NOMO-1 treated with DMSO at 0.1 percent for 48 hours (cell line): ENCODE results near the gene SENP6.
"Not testable (repeated sequence)": the region's sequence is repeated elsewhere in the genome, so short reads cannot be mapped to it uniquely, and the experiment has no call there.

ENCODE experiments used
- DNase-seq: peaks from one replicate; lab custom pipeline; 2025; ENCODE audit not compliant: unreplicated experiment; lab: John Stamatoyannopoulos, UW

Gene SENP6

DNA sequence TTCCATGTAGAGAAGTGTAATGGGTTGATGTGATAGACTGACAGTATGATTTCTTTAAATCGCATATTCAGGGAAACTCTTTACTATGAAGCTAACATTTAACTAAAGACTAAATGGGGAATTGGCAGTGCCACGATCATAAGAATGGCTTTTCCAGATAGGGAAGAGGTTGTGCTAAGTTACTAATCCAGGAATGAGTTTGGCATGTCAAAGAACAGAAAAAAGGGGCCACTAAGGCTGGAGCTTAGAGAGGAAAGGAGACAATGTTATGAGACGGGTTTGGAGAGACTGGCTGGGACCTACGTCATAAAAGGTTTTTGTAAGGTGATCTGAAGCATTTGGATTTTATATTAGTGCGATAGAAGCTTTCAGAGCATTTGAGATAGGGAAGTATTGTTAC is 40.6 kb downstream of the SENP6 start:
- no peak for DNase-seq

DNA sequence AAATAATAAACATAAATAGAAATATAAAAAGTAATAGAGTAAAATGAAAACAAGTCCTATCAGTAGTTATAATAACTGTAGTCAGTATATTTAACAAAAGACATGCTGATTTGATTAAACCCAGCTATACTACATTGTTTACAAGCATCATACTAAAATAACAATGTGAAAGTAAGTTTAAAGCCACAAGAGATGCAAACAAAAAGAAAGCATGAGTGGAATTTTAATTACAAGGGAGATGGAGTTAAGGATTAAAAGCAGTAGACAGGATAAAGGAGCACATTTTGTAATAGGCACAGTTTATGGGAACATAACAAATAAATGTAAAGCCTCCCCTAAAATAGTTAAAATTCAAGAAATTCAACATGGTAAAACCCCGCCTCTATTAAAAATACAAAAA is 41.5 kb downstream of the SENP6 start:
- no peak for DNase-seq

DNA sequence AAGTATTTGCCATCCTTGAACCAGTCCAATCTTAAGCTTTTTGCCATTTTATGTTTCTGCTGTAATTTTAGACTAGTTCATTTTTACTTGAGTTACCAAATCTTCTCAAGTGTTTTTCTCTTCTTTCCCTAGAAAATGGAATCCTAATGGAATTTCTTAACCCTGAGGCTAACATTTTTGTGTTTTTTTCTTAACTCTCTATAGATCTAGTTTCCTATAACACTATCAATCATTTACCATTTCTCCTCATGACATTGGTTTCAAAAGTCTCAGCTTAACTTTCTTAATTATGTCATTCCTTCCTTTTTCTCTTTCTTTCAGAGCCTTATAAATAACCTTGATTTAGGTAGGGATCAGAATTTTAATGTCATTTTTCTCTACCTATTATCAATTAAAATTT is 54.8 kb downstream of the SENP6 start:
- DNase-seq, result no peak

DNA sequence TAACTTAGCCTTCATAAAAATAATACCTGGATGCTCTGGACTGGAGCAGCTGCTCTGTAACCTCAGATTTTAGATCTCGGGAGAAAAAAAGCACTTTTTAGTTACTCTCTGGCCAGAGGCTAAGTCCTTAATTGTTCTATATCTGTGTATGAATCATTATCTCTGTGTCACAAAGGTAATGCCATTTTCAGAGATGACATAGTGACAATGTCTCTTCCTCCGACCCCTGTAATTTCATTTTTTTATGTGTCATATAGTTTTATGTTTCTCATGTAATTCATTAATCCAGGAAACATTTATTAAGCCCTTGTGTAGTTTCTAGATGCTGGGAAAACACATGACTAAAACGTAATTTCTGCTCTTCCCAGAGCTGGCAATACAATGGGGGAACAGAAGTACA is 55.6 kb downstream of the SENP6 start:
- DNase-seq, result no peak

DNA sequence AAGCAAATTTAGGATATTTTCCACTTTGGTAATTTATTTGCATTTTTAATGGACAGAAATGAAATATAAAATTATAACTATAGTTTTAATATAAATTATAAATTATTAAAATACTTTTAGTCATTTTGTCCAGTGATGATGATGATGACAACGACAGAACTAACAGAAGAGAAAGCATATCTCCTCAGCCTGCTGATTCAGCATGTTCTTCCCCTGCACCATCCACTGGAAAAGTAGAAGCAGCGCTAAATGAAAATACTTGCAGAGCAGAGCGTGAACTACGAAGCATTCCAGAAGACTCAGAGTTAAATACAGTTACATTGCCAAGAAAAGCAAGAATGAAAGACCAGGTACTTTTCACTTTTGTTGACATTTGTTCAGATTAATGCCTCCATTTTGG is 64.9 kb downstream of the SENP6 start:
- no peak for DNase-seq

DNA sequence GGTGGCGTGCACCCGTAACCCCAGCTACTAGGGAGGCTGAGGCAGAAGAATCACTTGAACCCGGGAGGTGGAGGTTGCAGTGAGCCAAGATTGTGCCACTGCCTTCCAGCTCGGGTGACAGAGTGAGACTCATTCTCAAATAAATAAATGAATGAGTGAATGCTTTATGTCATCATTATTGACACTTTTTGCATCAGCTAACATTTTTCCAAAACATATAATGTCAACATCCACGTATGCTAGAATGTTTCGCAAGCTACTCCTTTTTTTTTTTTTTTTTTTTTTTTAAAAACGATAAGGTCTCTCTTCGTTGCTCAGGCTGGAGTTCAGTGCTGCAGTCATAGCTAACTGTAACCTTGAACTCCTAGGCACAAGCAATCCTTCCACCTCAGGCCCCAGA is 72.2 kb downstream of the SENP6 start:
- DNase-seq, result no peak

DNA sequence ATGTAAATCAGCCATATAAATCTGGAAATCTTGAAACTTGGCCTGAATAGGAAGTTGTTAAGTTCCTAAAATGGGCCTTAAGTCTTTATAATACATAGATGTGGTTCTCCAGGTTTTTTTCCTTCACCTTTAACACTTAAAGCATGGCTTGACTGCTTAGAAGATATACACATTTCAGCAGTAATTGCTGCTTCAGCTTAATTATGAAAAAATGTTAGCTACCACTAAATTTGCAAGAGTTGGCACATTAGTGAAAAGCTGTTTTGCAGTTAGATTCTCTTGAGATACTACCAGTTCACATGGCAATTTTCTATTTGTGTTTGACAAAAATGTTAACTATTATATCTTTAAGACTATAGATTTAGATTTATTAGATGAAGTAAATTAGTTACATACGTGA is 74.7 kb downstream of the SENP6 start:
- no peak for DNase-seq

DNA sequence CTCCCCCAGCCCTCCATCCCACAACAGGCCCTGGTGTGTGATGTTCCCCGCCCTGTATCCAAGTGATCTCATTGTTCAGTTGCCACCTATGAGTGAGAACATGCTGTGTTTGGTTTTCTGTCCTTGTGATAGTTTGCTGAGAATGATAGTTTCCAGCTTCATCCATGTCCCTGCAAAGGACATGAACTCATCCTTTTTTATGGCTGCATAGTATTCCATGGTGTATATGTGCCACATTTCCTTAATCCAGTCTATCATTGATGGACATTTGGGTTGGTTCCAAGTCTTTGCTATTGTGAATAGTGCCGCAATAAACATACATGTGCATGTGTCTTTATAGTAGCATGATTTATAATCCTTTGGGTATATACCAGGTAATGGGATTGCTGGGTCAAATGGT is 80.9 kb downstream of the SENP6 start:
- DNase-seq, result not testable (repeated sequence)

DNA sequence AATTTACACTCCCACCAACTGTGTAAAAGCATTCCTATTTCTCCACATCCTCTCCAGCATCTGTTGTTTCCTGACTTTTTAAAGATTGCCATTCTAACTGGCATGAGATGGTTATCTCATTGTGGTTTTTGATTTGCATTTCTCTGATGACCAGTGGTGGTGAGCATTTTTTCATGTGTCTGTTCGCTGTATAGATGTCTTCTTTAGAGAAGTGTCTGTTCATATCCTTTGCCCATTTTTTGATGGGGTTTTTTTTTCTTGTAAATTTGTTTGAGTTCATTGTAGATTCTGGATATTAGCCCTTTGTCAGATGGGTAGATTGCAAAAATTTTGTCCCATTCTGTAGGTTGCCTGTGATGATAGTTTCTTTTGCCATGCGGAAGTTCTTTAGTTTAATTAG is 81.3 kb downstream of the SENP6 start:
- not testable (repeated sequence) for DNase-seq

DNA sequence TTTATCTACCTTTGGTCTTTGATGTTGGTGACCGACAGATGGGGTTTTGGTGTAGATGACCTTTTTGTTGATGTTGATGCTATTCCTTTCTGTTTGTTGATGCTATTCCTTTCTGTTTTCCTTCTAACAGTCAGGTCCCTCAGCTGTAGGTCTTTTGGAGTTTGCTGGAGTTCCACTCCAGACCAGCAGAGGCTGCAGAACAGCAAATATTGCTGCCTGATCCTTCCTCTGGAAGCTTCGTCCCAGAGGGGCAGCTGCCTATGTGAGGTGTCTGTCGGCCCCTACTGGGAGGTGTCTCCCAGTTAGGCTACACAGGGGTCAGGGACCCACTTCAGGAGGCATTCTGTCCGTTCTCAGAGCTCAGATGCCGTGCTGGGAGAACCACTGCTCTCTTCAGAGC is 85.9 kb downstream of the SENP6 start:
- not testable (repeated sequence) for DNase-seq

DNA sequence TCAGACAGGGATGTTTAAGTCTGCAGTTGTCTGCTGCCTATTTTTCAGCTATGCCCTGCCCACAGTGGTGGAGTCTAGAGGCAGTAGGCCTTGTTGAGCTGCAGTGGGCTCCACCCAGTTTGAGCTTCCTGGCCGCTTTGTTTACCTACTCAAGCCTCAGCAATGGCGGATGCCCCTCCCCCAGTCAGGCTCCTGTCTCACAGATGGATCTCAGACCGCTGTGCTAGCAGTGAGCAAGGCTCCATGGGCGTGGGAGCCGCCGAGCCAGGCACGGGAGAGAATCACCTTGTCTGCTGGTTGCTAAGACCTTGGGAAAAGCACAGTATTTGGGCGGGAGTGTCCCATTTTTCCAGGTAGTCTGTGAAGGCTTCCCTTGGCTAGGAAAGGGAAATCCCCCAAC is 86.3 kb downstream of the SENP6 start:
- not testable (repeated sequence) for DNase-seq

DNA sequence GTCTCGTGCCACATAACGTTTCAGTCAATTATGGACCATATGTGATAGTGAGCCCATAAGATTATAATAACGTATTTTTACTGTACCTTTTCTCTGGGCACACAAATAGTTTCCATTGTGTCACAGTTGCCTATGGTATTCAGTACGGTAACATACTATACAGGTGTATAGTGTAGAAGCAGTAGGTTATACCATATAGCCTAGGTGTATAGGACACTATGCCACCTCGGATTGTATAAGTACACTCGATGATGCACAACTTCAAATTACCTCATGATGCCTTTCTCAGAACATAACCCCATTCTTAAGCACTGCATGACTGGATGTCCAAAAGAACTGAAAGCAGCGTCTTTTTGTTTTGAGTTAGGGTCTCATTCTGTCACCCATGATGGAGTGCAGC is 87.9 kb downstream of the SENP6 start:
- no peak for DNase-seq

DNA sequence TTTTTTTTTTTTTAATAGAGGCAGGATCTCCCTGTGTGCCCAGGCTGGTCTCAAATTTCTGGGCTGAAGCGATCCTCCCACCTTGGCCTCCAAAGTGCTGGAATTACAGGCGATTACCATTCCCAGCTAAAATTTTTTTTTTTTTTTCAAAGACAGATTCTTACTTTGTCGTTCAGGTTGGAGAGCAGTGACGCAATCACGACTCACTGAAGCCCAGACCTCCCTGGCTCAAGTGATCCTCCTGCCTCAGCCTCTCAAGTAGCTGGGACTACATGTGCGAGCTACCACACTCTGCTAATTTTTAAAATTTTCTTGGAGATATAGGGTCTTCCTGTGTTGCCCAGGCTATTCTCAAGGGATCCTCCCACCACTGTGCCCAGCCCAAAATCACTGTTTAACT is 89.3 kb downstream of the SENP6 start:
- no peak for DNase-seq

DNA sequence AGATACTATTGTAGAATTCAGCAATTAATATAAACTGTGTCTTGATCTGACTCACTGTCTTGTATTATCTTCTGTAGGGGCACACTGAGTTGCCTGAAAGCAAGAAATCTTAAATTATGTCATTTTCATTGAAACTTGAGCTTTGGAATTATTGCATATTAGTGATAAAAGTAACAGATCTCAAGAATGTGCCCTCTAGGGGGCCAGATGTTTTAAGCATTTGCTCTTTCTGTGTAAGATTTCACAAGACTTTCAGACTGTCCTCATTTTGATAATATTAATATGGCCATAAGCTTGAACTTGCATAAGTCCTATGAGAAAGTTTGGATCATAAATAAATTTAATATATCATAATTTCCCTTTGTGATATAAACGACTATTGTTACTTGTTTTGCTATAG is 91.9 kb downstream of the SENP6 start:
- no peak for DNase-seq

DNA sequence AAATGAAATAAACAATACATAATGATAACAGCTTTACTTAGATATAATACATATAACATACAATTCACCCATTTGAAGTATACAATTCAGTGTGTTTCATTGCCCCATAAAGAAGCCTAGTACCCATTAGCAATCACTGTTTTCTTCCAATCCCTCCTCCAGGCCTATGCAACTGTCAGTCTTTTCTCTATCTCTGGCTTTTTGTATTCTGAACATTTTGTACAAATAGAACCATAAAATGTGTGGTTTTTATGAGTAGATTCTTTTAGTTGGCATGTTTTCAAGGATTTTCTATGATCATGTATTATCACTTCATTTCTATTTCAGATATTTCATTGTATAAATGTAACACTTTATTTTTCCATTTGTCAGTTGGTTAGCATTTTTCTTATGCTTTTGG is 92.7 kb downstream of the SENP6 start:
- DNase-seq, result no peak

DNA sequence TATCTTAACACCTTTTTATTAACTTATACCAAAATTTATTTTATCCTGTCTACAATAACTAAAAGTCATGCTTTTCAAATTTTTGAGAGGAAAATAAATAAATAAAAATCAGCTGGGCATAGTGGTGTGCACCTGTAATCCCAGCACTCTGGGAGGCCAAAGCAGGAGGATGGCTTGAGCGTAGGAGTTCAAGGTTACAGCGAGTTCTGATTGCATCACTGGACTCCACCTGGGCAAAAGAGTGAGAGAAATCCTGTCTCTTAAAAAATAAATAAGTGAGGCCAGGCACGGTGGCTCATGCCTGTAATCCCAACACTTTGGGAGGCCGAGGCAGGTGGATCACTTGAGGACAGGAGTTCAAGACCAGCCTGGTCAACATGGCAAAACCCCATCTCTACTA is 106.7 kb downstream of the SENP6 start:
- DNase-seq, result not testable (repeated sequence)

DNA sequence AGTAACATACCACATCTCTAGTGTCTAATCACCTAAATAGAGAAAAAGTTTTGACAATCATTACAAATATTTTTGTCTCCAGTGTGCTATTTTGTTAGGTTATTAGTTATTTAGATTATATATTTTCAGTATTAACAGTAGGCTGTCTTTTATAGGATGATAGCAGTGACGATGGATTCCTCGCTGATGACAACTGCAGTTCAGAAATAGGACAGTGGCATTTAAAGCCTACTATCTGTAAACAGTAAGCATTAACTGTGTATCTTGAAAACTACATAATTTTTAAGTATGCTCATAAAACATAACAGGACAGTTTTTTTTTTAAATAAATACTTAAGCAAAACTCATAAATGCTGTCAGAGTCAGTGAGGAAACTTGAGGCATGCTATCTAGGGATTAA is 109.5 kb downstream of the SENP6 start:
- no peak for DNase-seq

DNA sequence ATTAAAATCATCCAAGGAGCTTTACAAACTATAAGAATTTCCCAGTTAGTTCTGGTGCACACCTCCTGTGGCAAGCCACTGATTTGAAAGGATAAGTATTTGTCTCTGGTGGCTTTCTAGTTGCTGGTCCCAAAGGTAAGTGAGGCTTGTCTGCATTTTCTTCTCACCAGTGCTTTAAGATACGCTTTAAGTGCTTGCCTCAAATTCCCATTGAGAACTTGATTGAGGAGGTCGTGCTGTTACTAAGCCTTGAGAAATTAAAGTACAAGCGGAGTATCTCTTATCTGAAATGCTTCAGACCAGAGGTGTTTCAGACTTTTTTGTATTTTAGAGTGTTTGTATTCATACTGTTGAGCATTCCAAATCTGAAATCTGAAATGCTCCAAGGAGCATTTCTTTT is 117.5 kb downstream of the SENP6 start:
- DNase-seq, result no peak

DNA sequence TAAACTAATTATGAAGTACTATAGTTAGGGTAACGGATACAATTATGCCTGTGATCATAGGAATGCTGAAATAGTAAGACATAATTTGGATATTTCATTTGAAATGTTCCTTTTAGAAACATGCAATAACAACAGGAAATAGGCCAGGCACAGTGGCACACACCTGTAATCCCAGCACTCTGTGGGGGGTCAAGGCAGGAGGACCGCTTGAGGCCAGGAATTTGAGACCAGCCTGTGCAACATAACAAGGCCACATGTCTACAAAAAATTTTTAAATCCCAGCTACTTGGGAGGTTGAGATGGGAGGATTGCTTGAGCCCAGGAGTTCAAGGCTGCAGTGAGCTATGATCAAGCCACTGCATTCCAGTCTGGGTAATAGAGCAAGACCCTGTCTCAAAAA is 121.7 kb downstream of the SENP6 start:
- no peak for DNase-seq

DNA sequence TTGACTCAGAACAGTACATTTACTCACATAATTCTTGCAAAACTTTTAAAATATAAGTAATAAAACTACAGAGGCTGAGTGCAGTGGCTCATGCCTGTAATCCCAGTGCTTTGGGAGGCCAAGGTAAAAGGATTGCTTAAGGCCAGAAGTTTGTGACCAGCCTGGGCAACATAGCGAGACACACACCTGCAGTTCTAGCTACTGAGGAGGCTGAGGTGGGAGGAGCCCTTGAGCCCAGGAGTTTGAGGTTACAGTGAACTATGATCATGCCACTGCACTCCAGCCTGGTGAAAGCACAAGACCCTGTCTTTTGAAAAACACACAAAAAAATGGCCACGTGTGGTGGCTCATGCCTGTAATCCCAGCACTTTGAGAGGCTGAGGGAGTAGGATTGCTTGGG is 125.5 kb downstream of the SENP6 start:
- no peak for DNase-seq

DNA sequence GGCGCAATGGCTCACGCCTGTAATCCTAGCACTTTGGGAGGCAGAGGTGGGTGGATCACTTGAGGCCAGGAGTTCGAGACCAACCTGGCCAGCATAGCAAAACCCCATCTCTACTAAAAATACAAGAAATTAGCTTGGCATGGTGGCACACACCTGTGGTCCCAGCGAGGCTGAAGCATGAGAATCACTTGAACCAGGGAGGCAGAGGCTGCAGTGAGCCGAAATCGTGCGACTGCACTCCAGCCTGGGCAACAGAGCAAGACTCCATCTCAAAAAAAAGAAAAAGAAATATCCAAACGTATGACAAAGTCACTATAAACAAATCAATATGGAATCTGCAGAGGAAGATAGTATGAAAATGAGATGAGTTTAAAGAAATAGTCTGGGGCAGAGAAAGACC is 129.3 kb downstream of the SENP6 start:
- not testable (repeated sequence) for DNase-seq

DNA sequence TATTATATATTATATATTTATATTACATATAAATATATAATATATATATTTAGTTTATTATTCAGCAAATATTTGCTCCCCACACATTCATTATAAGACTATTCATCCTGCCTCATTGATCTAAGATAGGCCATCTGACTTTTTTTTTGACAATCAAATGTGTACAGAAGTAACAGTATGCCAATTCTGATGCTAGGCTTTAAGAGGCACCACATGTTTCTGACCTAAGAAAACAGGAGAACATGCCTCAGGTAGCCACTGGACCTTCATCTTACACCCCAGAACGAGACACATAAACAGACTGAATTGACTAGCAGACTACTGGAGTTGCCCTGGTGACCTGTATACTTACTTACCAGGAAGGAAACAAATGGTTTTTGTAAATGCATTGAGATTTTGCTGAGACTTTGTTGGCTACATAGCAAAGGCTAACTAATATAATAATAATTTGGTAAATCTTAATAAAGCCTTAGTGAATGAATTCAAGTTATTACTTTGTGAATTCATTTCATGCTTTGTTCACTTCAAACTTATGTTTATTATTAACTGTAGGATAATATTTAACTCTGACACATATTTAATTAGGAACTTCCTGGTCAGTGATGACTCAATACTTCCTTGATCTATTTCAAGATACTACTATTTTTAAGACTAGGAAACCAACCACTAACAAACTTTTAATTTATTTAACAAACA is 134.0 kb downstream of the SENP6 start:
- peak; percentile 75 for DNase-seq

DNA sequence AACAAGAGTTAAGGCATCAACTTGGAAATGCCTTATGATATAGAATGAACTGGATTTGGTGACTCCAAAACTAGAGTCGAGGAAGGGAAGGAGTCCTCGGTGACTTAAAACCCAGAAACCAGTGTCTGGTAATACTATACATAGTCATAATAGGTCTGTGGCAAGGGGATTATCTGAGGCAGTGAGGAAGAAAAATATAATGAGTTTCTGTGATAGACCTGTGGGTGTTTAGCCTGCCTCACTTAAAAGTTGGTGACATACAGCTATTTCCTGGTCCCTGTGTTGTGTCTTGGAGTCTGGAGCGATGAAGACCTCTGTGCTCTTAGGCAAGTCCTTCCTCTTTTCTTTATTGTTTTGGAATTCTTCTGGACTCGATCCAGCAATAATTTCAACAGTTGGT is 142.3 kb downstream of the SENP6 start:
- DNase-seq, result no peak

DNA sequence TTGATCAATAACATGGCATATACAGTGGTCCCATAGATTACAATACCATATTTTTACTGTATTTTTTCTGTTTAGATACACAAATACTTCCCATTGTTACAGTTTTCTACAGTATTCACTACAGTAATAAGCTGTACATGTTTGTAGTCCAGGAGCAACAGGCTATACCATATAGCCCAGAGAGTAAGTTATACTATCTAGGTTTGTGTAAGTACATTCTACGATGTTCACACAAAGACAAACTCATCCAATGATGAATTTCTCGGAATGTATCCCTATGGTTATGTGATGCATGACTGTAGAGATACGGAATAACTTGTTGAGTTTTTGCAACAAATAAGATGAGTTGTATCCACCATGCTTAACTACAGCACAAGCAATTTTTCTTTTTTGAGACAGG is 143.7 kb downstream of the SENP6 start:
- DNase-seq, result no peak
